Endometrial microvascular endothelial cells (primary cell): ENCODE data around the gene JAGN1. TPM values are rescaled to one million over a fixed set of nuclear protein-coding genes. Genes with fewer than 3 reads are reported as not detected.
"Not testable (repeated sequence)": the region's sequence is repeated elsewhere in the genome, so short reads cannot be mapped to it uniquely, and the experiment has no call there.

ENCODE experiments used
- in situ Hi-C: cut with HindIII; loops from 2 replicates; pipeline ENCODE4 v1.10.0; 2017; ENCODE audit warnings: low sequenced_read_pairs, low pct_unique_long_range_greater_than_20kb; ENCODE audit errors: inconsistent ontology term
- total RNA-seq: library from RNA; depleted of rRNA; stranded (reverse); fragments of >200 nt; gene quantifications from one replicate; pipeline ENCODE4 v1.2.3, GENCODE V29; 2015; ENCODE audit errors: inconsistent ontology term

JAGN1 gene
- total RNA-seq, 1 donor from 2014 or later: 51.5 TPM

DNA sequence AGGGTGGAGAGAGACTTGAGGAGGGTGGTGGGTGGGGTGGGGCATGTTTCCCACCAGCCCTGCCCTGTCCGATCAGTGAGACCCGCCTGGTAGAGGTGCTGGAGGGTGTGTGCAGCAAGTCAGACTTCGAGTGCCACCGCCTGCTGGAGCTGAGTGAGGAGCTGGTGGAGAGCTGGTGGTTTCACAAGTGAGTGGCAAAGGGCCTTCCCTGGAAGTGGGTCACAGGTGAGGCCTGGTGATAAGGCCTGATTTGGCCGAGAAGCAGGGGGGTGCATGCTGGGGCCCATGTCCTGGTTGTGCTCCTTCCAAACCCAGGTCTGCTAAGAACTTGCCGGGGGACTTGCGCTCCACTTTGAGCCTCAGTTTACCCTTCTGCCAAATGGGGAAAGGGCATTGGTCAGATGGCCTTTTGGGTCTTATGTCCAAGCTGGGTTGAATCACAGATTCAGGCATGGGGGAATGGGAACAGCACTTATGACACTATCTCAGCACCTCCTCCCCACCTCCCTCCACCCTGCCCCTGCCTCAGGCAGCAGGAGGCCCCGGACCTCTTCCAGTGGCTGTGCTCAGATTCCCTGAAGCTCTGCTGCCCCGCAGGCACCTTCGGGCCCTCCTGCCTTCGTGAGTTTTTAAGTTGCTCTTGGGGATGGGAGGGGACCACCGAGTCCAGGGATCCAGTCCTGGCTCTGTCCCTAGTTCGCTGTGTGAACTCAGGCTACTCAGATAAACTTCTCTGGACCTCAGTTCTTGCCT is 47.3 kb downstream of the JAGN1 start:
- in situ Hi-C loops: no loop called here

DNA sequence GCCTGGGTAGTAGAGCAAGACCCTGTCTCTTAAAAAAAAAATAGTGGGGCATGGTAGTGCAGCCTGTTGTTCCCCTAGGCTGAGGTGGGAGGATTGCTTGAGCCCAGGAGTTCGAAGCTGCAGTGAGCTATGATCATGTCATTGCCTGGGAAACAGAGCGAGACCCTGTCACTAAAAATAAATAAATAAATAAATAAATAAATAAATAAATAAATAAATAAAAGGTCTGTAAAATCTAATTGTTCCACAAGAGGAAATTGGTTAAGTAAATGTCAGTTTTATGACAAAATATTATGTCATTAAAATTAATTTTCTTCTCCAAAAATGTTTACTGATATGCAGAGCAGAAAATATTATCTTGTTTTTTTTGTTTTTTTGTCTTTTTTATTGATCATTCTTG is 48.6 kb downstream of the JAGN1 start:
- in situ Hi-C loops: no loop called here

DNA sequence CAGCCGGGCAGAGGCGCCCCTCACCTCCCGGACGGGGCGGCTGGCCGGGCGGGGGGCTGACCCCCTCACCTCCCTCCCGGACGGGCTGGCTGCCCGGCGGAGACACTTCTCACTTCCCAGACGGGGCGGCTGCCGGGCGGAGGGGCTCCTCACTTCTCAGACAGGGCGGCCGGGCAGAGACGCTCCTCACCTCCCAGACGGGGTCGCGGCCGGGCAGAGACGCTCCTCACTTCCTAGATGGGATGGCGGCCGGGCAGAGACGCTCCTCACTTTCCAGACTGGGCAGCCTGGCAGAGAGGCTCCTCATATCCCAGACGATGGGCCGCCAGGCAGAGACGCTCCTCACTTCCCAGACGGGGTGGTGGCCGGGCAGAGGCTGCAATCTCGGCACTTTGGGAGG is 49.5 kb downstream of the JAGN1 start:
- in situ Hi-C loops: not testable (repeated sequence)

DNA sequence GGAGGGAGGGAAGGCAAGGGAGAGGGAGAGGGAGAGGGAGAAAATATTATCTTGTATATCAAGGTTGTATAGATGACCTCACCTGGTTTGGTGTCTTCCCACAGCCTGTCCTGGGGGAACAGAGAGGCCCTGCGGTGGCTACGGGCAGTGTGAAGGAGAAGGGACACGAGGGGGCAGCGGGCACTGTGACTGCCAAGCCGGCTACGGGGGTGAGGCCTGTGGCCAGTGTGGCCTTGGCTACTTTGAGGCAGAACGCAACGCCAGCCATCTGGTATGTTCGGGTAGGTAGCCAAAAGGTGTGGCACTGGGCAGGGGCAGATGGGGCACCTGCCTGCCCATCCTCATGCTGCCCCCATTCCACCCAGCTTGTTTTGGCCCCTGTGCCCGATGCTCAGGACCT is 50.3 kb downstream of the JAGN1 start:
- in situ Hi-C loops: no loop called here

DNA sequence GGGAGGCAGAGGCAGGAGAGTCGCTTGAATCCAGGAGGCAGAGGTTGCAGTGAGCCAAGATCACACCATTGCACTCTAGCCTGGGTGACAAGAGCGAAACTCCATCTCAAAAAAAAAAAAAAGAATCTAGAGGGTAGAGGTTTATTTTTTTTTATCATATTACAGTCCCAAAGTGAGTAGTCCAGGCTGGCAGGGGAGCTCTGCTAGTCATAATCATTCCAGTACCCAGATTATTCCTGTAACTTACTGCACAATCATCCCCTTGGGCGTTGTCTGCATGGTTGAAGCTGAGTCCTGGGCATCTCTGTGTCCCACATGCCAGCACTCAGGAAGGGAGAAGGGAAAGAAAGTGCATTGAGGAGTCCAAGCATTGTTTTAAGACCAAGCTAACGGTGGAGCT is 51.8 kb downstream of the JAGN1 start:
- in situ Hi-C loops: no loop called here

DNA sequence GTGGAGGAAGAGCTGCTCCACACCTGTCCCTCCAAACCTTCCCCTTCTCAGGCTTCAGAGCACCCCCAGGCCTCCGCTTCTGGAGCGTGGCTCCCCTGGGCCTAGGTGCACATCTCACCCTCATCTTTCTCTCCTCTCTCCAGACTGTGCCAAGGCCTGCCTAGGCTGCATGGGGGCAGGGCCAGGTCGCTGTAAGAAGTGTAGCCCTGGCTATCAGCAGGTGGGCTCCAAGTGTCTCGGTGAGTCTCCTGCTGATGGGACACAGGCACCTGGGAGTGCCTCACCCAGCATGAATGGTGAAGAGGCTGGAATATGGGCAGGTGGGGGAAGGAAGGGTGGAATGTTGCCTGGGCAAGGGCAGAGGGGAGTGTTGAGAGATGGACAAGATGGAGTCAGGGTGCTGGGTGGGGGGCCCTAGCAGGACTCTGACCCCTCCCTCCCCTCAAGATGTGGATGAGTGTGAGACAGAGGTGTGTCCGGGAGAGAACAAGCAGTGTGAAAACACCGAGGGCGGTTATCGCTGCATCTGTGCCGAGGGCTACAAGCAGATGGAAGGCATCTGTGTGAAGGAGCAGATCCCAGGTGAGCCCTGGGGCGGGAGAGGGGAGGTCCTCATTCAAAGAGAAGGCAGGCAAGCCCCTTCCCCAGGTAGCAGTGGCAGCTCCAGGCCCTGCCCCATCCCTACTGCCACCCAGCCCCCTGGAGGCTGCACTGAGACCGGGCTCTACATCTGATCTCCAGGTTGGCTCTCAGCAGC is 52.7 kb downstream of the JAGN1 start:
- in situ Hi-C loops: no loop called here

Other genes with a start within 250 kb of the JAGN1 start
- gene MTMR14, start 241.1 kb upstream of the JAGN1 start, total RNA-seq: 48.1 TPM
- gene CPNE9, start 186.8 kb upstream of the JAGN1 start, total RNA-seq: not detected
- 16.2 TPM for gene BRPF1, start 158.9 kb upstream of the JAGN1 start, total RNA-seq
- 18.7 TPM for gene OGG1, start 140.7 kb upstream of the JAGN1 start, total RNA-seq
- 38.9 TPM for gene CAMK1, start 120.7 kb upstream of the JAGN1 start, total RNA-seq
- gene TADA3, start 98.1 kb upstream of the JAGN1 start, total RNA-seq: 83.3 TPM
- 375 TPM for gene ARPC4, start 97.5 kb upstream of the JAGN1 start, total RNA-seq
- gene TTLL3, start 80.3 kb upstream of the JAGN1 start, total RNA-seq: 10.9 TPM
- 53.1 TPM for gene RPUSD3, start 46.6 kb upstream of the JAGN1 start, total RNA-seq
- not detected for gene CIDEC, start 10.4 kb upstream of the JAGN1 start, total RNA-seq
- gene IL17RE, start 12.2 kb downstream of the JAGN1 start, total RNA-seq: 0.28 TPM
- 20.3 TPM for gene IL17RC, start 26.5 kb downstream of the JAGN1 start, total RNA-seq
- gene CRELD1, start 43.2 kb downstream of the JAGN1 start, total RNA-seq: 28.0 TPM
- gene PRRT3, start 61.8 kb downstream of the JAGN1 start, total RNA-seq: 0.93 TPM
- gene EMC3, start 96.2 kb downstream of the JAGN1 start, total RNA-seq: 78.1 TPM
- 71.3 TPM for gene FANCD2, start 135.8 kb downstream of the JAGN1 start, total RNA-seq
- gene FANCD2OS, start 217.6 kb downstream of the JAGN1 start, total RNA-seq: not detected
- gene BRK1, start 225.1 kb downstream of the JAGN1 start, total RNA-seq: 140 TPM